HG03095 (cell line): ENCODE measurements around the gene PHEX.
"Not testable (repeated sequence)": the region's sequence is repeated elsewhere in the genome, so short reads cannot be mapped to it uniquely, and the experiment has no call there.

Experiments used
- ATAC-seq: cut with Tn5 transposase; IDR thresholded peaks from one replicate; pipeline ENCODE4 v1.9.1; 2021; ENCODE audit warnings: moderate library complexity; ENCODE audit not compliant: unreplicated experiment

Gene PHEX

GRCh38 chrX:22203186-22203585 lies 171.1 kb downstream of the PHEX start:
- no peak for ATAC-seq

- no peak for ATAC-seq
Observed at GRCh38 chrX:22206781-22207180, 174.7 kb downstream of the PHEX start.

- ATAC-seq: no peak
Observed at GRCh38 chrX:22220941-22221340, 188.8 kb downstream of the PHEX start.

- ATAC-seq: no peak
Observed at GRCh38 chrX:22234380-22234779, 202.3 kb downstream of the PHEX start.

- no peak for ATAC-seq
Observed at GRCh38 chrX:22237479-22237878, 205.4 kb downstream of the PHEX start.

- ATAC-seq: no peak
Observed at GRCh38 chrX:22246620-22247019, 214.5 kb downstream of the PHEX start.

GRCh38 chrX:22247169-22247568 lies 215.0 kb downstream of the PHEX start:
- ATAC-seq: no peak

- ATAC-seq: no peak
Observed at GRCh38 chrX:22248401-22248800, 216.3 kb downstream of the PHEX start.

GRCh38 chrX:22249371-22249770 lies 217.2 kb downstream of the PHEX start:
- ATAC-seq: no peak

- ATAC-seq: no peak
Observed at GRCh38 chrX:22268706-22269105, 236.6 kb downstream of the PHEX start.

GRCh38 chrX:22272613-22273012 lies 240.5 kb downstream of the PHEX start, which contains the start of gene CBLL2:
Gene CBLL2, plus strand, starts transcription at chrX:22272913. Its CDS starts 79 bp downstream, at chrX:22272992.
- ATAC-seq: no peak

GRCh38 chrX:22273714-22274317 lies 241.7 kb downstream of the PHEX start:
- ATAC-seq: no peak

- ATAC-seq: no peak
Observed at GRCh38 chrX:22276781-22277180, 244.7 kb downstream of the PHEX start.

- ATAC-seq: no peak
Observed at GRCh38 chrX:22278375-22278774, 246.2 kb downstream of the PHEX start.

- ATAC-seq: not testable (repeated sequence)
Observed at GRCh38 chrX:22289209-22289608, 257.1 kb downstream of the PHEX start.

- ATAC-seq: no peak
Observed at GRCh38 chrX:22296871-22297270, 264.7 kb downstream of the PHEX start.

GRCh38 chrX:22300130-22300529 lies 268.0 kb downstream of the PHEX start:
- ATAC-seq: peak; percentile 57
